ENCODE results near the gene CBY1.
"Not testable (repeated sequence)": the region's sequence is repeated elsewhere in the genome, so short reads cannot be mapped to it uniquely, and the experiment has no call there.

Gene CBY1

DNA sequence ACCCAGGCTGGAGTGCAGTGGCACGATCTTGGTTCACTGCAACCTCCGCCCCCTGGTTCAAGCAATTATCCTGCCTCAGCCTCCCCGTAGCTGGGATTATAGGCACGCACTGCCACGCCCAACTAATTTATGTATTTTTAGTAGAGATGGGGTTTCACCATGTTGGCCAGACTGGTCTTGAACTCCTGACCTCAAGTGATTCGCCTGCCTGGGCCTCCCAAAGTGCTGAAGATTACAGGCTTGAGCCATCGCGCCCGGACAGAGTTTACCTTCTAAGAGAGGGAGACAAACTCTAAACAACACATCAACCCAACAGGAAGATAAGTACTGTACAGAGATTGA is 41.4 kb upstream of the CBY1 start:
- H2AFZ ChIP-seq (ENCODE audit: insufficient read depth, low read length, poor library complexity); H3K36me3 ChIP-seq (ENCODE audit: control insufficient read depth in 1 of 2, insufficient read depth in 2 of 2, low read length in 2 of 2); DNase-seq; H2AK5ac ChIP-seq (ENCODE audit: low read length); H3K79me1 ChIP-seq (ENCODE audit: low read length); H3K9me3 ChIP-seq (ENCODE audit: insufficient read depth, low read depth, low read length); H4K91ac ChIP-seq (ENCODE audit: low read depth, low read length); H3K4ac ChIP-seq (ENCODE audit: low read depth, low read length); H3K79me2 ChIP-seq (ENCODE audit: control insufficient read depth, insufficient read depth, low read length, poor library complexity); H2BK12ac ChIP-seq (ENCODE audit: low read length); H4K8ac ChIP-seq (ENCODE audit: low read depth, low read length); H3K4me3 ChIP-seq (ENCODE audit: low read depth, low read length); H3K4me2 ChIP-seq (ENCODE audit: low read length); H3K9ac ChIP-seq (ENCODE audit: low read length); H3K27ac ChIP-seq (ENCODE audit: low read depth, low read length); H3K4me1 ChIP-seq (ENCODE audit: control insufficient read depth in 1 of 2, insufficient read depth in 2 of 2, low read length in 2 of 2); H3K27me3 ChIP-seq (ENCODE audit: insufficient read depth, low read length); H3K23ac ChIP-seq (ENCODE audit: low read length); H3K14ac ChIP-seq (ENCODE audit: low read length); H2BK120ac ChIP-seq (ENCODE audit: insufficient read depth, low read length, poor library complexity); H4K12ac ChIP-seq (ENCODE audit: low read depth, low read length); H2BK5ac ChIP-seq (ENCODE audit: low read depth, low read length, poor library complexity); H3K18ac ChIP-seq (ENCODE audit: low read length): not testable (repeated sequence)
- WGBS (ENCODE audit: extremely low coverage, insufficient coverage, insufficient read length), result no CpG with 5 or more reads among the region's 9 CpGs

DNA sequence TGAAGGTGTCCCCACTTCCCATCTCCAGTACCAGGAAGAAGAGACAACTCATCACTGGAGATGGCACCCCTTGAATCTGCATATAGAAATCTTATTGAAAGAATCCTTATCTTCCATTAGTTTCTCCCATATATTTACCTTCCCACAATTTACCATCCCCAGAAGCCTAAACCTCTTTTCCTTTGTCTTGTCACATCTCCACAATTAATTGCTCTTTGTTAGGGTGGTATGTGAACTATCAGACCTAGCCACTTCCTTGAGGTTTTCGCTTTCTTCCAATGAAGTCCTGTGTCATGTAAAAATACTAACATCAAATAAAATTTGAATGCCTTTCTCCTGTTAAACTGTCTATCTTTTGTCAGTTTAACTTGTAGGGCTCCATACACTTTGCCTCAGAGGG is 38.2 kb upstream of the CBY1 start:
- H3K9ac ChIP-seq (ENCODE audit: low read length), result no peak overlapping the region
- DNase-seq, result no peak
- H3K18ac ChIP-seq (ENCODE audit: low read length), result no peak overlapping the region
- H2AK5ac ChIP-seq (ENCODE audit: low read length), result no peak overlapping the region
- no peaks in the 10 kb centered on the region for H3K79me2 ChIP-seq (ENCODE audit: control insufficient read depth, insufficient read depth, low read length, poor library complexity)
- H3K27me3 ChIP-seq (ENCODE audit: insufficient read depth, low read length), result no peaks in the 10 kb centered on the region
- H2BK12ac ChIP-seq (ENCODE audit: low read length), result no peak overlapping the region
- no peak overlapping the region for H3K4me3 ChIP-seq (ENCODE audit: low read depth, low read length)
- no peak overlapping the region for H2BK5ac ChIP-seq (ENCODE audit: low read depth, low read length, poor library complexity)
- no peaks in the 10 kb centered on the region for H3K4me1 ChIP-seq (ENCODE audit: control insufficient read depth in 1 of 2, insufficient read depth in 2 of 2, low read length in 2 of 2)
- no peaks in the 10 kb centered on the region for H3K9me3 ChIP-seq (ENCODE audit: insufficient read depth, low read depth, low read length)
- H4K8ac ChIP-seq (ENCODE audit: low read depth, low read length), result no peak overlapping the region
- H3K79me1 ChIP-seq (ENCODE audit: low read length), result no peaks in the 10 kb centered on the region
- no peak overlapping the region for H3K23ac ChIP-seq (ENCODE audit: low read length)
- H3K14ac ChIP-seq (ENCODE audit: low read length), result no peak overlapping the region
- no peaks in the 10 kb centered on the region for H3K36me3 ChIP-seq (ENCODE audit: control insufficient read depth in 1 of 2, insufficient read depth in 2 of 2, low read length in 2 of 2)
- H4K12ac ChIP-seq (ENCODE audit: low read depth, low read length), result no peak overlapping the region
- no peak overlapping the region for H3K27ac ChIP-seq (ENCODE audit: low read depth, low read length)
- no peak overlapping the region for H3K4me2 ChIP-seq (ENCODE audit: low read length)
- no peak overlapping the region for H3K4ac ChIP-seq (ENCODE audit: low read depth, low read length)
- no peak overlapping the region for H2BK120ac ChIP-seq (ENCODE audit: insufficient read depth, low read length, poor library complexity)
- no CpG with 5 or more reads among the region's 1 CpG for WGBS (ENCODE audit: extremely low coverage, insufficient coverage, insufficient read length)
- H2AFZ ChIP-seq (ENCODE audit: insufficient read depth, low read length, poor library complexity), result no peak overlapping the region
- H4K91ac ChIP-seq (ENCODE audit: low read depth, low read length), result no peak overlapping the region

DNA sequence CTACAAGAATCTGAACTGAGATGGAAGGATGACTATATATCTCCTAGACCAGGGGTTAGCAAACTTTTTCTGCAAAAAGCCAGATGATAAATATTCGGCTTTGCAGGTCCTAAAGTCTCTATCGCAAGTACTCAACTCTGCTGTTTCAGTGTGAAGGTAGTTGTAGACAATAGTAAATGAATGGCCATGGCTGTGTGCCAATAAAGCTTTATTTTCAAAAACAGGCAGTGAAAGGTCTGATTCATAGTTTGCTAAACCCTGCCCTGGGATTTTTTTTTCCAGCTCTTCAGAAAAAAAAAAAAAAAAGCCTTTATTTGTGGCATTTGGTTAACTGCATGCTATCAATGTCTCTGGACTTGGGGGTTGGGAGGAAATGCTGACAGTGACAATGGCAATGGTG is 37.8 kb upstream of the CBY1 start:
- no peak overlapping the region for H2BK120ac ChIP-seq (ENCODE audit: insufficient read depth, low read length, poor library complexity)
- H3K9me3 ChIP-seq (ENCODE audit: insufficient read depth, low read depth, low read length), result no peaks in the 10 kb centered on the region
- no peak overlapping the region for H2BK5ac ChIP-seq (ENCODE audit: low read depth, low read length, poor library complexity)
- no peak overlapping the region for H2AK5ac ChIP-seq (ENCODE audit: low read length)
- H3K14ac ChIP-seq (ENCODE audit: low read length), result no peak overlapping the region
- H2BK12ac ChIP-seq (ENCODE audit: low read length), result no peak overlapping the region
- no CpG with 5 or more reads among the region's 2 CpGs for WGBS (ENCODE audit: extremely low coverage, insufficient coverage, insufficient read length)
- no peak overlapping the region for H3K9ac ChIP-seq (ENCODE audit: low read length)
- no peak overlapping the region for H2AFZ ChIP-seq (ENCODE audit: insufficient read depth, low read length, poor library complexity)
- no peak overlapping the region for H3K18ac ChIP-seq (ENCODE audit: low read length)
- no peaks in the 10 kb centered on the region for H3K79me2 ChIP-seq (ENCODE audit: control insufficient read depth, insufficient read depth, low read length, poor library complexity)
- H3K36me3 ChIP-seq (ENCODE audit: control insufficient read depth in 1 of 2, insufficient read depth in 2 of 2, low read length in 2 of 2), result no peaks in the 10 kb centered on the region
- DNase-seq, result no peak
- H3K4ac ChIP-seq (ENCODE audit: low read depth, low read length), result no peak overlapping the region
- H3K4me2 ChIP-seq (ENCODE audit: low read length), result no peak overlapping the region
- no peaks in the 10 kb centered on the region for H3K79me1 ChIP-seq (ENCODE audit: low read length)
- H3K23ac ChIP-seq (ENCODE audit: low read length), result no peak overlapping the region
- H4K12ac ChIP-seq (ENCODE audit: low read depth, low read length), result no peak overlapping the region
- no peak overlapping the region for H3K4me3 ChIP-seq (ENCODE audit: low read depth, low read length)
- H3K4me1 ChIP-seq (ENCODE audit: control insufficient read depth in 1 of 2, insufficient read depth in 2 of 2, low read length in 2 of 2), result no peaks in the 10 kb centered on the region
- H4K91ac ChIP-seq (ENCODE audit: low read depth, low read length), result no peak overlapping the region
- H3K27me3 ChIP-seq (ENCODE audit: insufficient read depth, low read length), result no peaks in the 10 kb centered on the region
- no peak overlapping the region for H3K27ac ChIP-seq (ENCODE audit: low read depth, low read length)
- H4K8ac ChIP-seq (ENCODE audit: low read depth, low read length), result no peak overlapping the region

DNA sequence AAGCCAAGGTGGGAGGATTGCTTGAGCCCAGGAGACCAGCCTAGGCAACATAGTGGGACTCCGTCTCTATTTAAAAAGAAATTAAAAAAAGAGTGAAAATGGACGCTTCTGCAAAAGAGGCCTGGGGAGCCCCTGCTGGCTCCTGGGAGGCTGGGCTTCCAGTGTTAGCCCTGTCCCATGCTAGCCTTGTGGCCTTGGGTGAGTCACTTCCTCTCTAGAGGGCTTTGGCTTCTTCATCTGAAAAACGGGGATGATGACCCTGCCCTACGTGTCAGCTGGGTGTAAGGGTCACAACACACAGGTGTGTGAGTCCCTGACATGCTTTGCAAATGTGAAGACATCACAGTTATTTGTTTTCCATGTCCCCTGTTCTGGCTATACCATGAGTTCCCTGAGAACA is 33.1 kb upstream of the CBY1 start:
- H4K8ac ChIP-seq (ENCODE audit: low read depth, low read length), result no peak overlapping the region
- H3K79me1 ChIP-seq (ENCODE audit: low read length), result no peaks in the 10 kb centered on the region
- no peaks in the 10 kb centered on the region for H3K36me3 ChIP-seq (ENCODE audit: control insufficient read depth in 1 of 2, insufficient read depth in 2 of 2, low read length in 2 of 2)
- no peak overlapping the region for H3K4me2 ChIP-seq (ENCODE audit: low read length)
- H3K9ac ChIP-seq (ENCODE audit: low read length), result no peak overlapping the region
- H3K27ac ChIP-seq (ENCODE audit: low read depth, low read length), result no peak overlapping the region
- no peak overlapping the region for H2AFZ ChIP-seq (ENCODE audit: insufficient read depth, low read length, poor library complexity)
- H2BK5ac ChIP-seq (ENCODE audit: low read depth, low read length, poor library complexity), result no peak overlapping the region
- no peak overlapping the region for H4K91ac ChIP-seq (ENCODE audit: low read depth, low read length)
- WGBS (ENCODE audit: extremely low coverage, insufficient coverage, insufficient read length), result no CpG with 5 or more reads among the region's 4 CpGs
- H2BK120ac ChIP-seq (ENCODE audit: insufficient read depth, low read length, poor library complexity), result no peak overlapping the region
- H3K4me3 ChIP-seq (ENCODE audit: low read depth, low read length), result no peak overlapping the region
- H3K9me3 ChIP-seq (ENCODE audit: insufficient read depth, low read depth, low read length), result no peaks in the 10 kb centered on the region
- no peaks in the 10 kb centered on the region for H3K27me3 ChIP-seq (ENCODE audit: insufficient read depth, low read length)
- H3K23ac ChIP-seq (ENCODE audit: low read length), result no peak overlapping the region
- no peak overlapping the region for H3K4ac ChIP-seq (ENCODE audit: low read depth, low read length)
- no peaks in the 10 kb centered on the region for H3K4me1 ChIP-seq (ENCODE audit: control insufficient read depth in 1 of 2, insufficient read depth in 2 of 2, low read length in 2 of 2)
- H3K79me2 ChIP-seq (ENCODE audit: control insufficient read depth, insufficient read depth, low read length, poor library complexity), result no peaks in the 10 kb centered on the region
- H2AK5ac ChIP-seq (ENCODE audit: low read length), result no peak overlapping the region
- H3K18ac ChIP-seq (ENCODE audit: low read length), result no peak overlapping the region
- no peak overlapping the region for H2BK12ac ChIP-seq (ENCODE audit: low read length)
- no peak overlapping the region for H3K14ac ChIP-seq (ENCODE audit: low read length)
- no peak overlapping the region for H4K12ac ChIP-seq (ENCODE audit: low read depth, low read length)
- no peak for DNase-seq

DNA sequence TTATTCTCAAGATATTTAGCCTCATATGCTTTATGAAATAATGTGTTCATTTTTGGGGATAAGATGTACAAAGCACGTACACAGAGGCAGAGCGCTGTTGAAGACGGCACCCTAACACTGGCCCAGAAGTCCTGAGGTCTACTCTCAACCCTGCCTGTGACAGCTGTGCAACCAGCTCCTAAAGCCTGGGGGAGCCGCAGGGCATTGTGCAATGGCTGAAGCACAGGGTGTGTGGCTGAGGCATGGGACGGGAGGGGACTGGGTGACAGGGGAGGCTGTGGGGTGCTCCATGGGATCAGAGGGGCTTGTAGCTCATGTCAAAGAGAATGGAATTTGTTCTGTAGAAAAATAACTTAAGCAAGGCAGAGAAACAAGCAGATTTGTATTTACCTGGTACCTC is 28.0 kb upstream of the CBY1 start:
- Histone ChIP-seq H2BK12ac (ENCODE audit: low read length) (no peak overlapping the region), H3K36me3 (ENCODE audit: control insufficient read depth in 1 of 2, insufficient read depth in 2 of 2, low read length in 2 of 2) (no peaks in the 10 kb centered on the region), H4K91ac (ENCODE audit: low read depth, low read length) (no peak overlapping the region), H3K23ac (ENCODE audit: low read length) (no peak overlapping the region), H4K8ac (ENCODE audit: low read depth, low read length) (no peak overlapping the region), H2AK5ac (ENCODE audit: low read length) (no peak overlapping the region), H3K27me3 (ENCODE audit: insufficient read depth, low read length) (no peaks in the 10 kb centered on the region), H2BK5ac (ENCODE audit: low read depth, low read length, poor library complexity) (no peak overlapping the region), H3K79me2 (ENCODE audit: control insufficient read depth, insufficient read depth, low read length, poor library complexity) (no peaks in the 10 kb centered on the region), H4K12ac (ENCODE audit: low read depth, low read length) (no peak overlapping the region), H3K79me1 (ENCODE audit: low read length) (no peaks in the 10 kb centered on the region), H3K9me3 (ENCODE audit: insufficient read depth, low read depth, low read length) (no peaks in the 10 kb centered on the region), H2BK120ac (ENCODE audit: insufficient read depth, low read length, poor library complexity) (no peak overlapping the region), H3K4me1 (ENCODE audit: control insufficient read depth in 1 of 2, insufficient read depth in 2 of 2, low read length in 2 of 2) (no peaks in the 10 kb centered on the region), H3K4me3 (ENCODE audit: low read depth, low read length) (no peak overlapping the region), H3K4ac (ENCODE audit: low read depth, low read length) (no peak overlapping the region), H3K18ac (ENCODE audit: low read length) (no peak overlapping the region), H3K4me2 (ENCODE audit: low read length) (no peak overlapping the region), H2AFZ (ENCODE audit: insufficient read depth, low read length, poor library complexity) (no peak overlapping the region), H3K14ac (ENCODE audit: low read length) (no peak overlapping the region), H3K9ac (ENCODE audit: low read length) (no peak overlapping the region), H3K27ac (ENCODE audit: low read depth, low read length) (no peak overlapping the region)
- DNase-seq, result peak; percentile 62 to 71
- WGBS (ENCODE audit: extremely low coverage, insufficient coverage, insufficient read length), result no CpG with 5 or more reads among the region's 5 CpGs

Data from trophoblast cell (in vitro differentiated cells and primary cell).